GM12874 (cell line): ENCODE measurements around the gene SRBD1.

Experiments used
- TF ChIP-seq, protein P1 (sequence below): IDR thresholded peaks from 2 replicates; pipeline ENCODE4 v1.5.1; 2011; ENCODE audit warnings: low read depth, mild to moderate bottlenecking, control low read depth, low read length, moderate library complexity; ENCODE audit not compliant: insufficient read depth

Gene SRBD1

DNA sequence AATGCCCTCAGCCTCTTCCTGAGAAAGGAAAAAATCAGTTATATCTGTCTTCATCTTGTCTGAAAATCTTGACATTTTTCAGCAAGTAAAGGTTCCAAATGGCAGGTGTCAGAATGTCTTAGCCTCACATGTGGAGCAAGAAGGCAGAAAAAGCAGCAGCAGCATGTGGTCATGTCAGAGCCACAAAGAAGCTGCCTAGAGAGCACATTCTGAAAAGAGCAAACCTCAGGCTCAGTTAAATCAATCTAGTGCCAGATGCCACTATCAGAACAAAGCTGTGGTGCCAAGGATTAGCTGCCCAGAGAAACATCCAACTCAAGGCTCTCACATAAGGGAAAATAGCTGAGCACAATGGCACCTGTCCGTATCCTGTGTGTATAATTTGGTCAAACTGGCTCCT, 105.9 kb downstream of the SRBD1 start:
- TF ChIP-seq, protein P1, sequence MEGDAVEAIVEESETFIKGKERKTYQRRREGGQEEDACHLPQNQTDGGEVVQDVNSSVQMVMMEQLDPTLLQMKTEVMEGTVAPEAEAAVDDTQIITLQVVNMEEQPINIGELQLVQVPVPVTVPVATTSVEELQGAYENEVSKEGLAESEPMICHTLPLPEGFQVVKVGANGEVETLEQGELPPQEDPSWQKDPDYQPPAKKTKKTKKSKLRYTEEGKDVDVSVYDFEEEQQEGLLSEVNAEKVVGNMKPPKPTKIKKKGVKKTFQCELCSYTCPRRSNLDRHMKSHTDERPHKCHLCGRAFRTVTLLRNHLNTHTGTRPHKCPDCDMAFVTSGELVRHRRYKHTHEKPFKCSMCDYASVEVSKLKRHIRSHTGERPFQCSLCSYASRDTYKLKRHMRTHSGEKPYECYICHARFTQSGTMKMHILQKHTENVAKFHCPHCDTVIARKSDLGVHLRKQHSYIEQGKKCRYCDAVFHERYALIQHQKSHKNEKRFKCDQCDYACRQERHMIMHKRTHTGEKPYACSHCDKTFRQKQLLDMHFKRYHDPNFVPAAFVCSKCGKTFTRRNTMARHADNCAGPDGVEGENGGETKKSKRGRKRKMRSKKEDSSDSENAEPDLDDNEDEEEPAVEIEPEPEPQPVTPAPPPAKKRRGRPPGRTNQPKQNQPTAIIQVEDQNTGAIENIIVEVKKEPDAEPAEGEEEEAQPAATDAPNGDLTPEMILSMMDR = no peak

DNA sequence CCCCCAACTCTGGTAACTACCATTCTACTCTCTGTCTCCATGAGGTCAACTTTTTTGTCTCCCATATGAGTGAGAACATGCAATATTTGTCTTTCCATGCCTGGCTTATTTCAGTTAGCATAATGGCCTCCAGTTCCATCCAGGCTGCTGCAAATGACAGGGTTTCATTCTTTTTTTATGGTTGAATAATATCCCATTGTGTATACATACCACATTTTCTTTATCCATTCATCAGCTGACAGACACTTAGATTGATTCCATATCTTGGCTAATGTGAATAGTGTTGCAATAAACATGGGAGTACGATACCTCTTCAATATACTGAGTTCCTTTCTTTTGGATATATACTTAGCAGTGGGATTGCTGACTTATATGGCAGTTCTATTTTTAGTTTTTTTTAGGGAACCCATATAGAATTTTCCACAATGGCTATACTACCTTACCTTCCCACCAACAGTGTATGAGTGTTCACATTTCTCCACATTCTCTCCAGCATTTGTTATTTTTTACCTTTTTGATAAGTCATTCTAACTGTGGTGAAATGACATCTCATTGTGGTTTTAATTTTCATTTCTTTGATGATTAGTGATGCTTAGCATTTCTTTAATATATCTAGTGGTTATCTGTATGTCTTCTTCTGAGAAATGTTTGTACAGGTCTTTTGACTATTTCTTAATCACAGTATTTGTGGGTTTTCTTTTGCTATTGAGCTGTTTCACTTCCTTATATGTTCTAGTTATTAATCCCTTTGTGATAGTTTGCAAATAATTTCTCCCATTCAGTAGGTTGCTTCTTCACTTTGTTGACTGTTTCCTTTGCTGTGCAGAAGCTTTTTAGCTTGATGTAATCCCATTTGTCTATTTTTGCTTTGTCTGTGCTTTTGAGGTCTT, 112.2 kb downstream of the SRBD1 start:
- TF ChIP-seq, protein P1 = no peak

DNA sequence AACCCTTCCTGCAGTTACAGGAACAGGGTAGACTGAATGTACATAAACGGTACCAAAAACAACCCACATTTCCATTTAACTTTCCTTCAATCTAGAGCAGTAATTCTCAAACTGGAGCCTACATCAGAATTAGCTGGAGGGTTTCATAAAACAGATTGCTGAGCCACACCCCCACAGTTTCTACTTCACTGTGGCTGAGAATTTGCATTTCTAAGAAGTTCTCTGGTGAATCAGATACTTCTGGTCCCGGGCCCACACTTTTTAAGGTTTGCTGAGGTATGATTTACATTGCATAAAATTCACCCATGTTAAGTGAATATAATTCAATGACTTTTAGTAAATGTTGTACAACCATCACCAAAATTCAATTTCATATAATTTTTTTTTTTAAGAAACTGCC, 113.7 kb downstream of the SRBD1 start:
- TF ChIP-seq, protein P1 = no peak

DNA sequence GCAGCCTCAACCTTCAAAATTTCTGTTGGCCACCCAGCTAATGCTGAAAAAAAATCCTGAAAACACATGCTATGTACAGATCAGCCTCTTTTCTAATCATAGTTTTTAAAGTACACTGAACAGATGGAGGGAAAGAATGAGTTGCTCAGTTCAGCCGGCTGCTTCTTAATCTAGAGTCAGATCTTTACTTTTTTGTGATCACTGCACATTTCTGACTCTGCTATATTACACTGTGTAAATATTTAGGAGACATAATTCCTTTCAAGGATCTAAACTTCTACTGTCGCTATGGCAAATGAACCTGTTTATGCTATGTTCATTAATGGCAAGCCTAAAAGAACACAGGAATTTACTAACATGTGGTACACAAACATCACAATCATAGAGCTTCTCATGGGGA, 114.2 kb downstream of the SRBD1 start:
- TF ChIP-seq, protein P1 = no peak

DNA sequence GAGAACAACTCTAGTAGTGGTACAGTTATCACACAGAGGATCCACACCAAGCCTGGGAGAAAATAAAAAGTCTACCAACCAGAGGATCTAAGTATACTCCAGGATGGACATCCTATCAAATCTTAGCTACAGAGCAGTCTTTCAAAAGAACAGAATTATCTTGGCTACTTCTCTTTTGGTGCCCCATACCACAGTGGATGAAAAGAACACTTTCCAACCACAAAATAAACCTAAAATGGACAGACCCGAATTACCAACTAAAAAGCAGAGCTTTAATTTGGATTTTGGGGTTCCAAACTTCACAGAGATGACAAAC, 116.1 kb downstream of the SRBD1 start:
- TF ChIP-seq, protein P1 = no peak

DNA sequence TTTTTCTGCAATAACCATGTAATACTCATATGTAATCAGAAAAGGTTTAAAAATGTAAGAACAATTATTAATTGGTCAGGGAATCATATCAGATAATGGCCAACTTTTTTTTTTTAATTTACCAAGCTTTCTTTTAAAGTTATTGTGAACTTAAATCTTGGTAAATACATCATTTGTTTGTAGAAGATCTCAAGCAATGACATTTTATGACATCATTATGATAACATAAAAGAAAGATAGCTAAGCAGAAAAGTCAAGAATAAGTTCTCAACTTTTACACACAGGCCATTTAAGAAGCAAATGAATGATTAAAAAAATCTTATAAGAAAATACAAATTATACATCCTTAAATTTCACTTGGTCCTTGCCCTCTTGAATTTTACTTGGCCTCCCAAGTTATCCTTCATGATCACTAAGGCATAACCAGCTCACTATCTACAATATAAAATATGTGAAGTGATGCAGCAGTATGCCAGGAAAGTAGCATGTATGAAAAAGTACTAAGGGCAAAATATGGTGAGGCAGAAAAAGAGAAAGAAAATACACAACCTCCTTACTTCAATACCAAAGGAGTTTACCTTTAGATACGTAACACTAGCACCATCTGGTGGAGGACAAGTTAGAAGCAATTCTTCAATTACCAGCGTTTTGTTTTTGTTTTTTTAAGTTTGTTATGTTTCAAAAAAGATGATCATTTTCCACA, 116.6 kb downstream of the SRBD1 start:
- TF ChIP-seq, protein P1 = peak; percentile 56

DNA sequence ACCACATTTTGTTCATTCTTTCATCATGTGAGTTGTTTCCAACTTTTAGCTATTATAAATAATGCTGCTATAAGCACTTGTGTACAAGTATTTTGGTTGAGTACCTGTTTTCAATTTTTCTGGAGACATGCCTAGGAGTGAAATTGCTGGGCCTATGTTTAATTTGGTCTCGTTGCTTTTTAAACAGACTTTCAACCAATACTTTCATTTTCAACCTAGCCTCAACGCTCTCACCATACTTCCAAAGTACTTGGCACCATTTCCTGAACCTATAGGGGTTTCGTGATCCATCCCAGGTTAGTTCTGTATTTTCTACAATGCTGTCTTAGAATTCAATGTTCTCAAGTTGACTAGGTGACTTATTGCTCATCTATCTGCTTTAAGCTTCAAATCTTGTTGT, 126.1 kb downstream of the SRBD1 start:
- TF ChIP-seq, protein P1 = no peak
